Gastroesophageal sphincter (tissue), 4 donors: ENCODE results near the gene WAPL. TPM values are rescaled to one million over a fixed set of nuclear protein-coding genes. Genes with fewer than 3 reads are reported as not detected.

Experiments
- ATAC-seq: fragments of 150-250 bp; one replicate; pipeline ENCODE4 v1.9.1; 2016; ENCODE audit warnings: mild to moderate bottlenecking, moderate library complexity
- H3K27ac ChIP-seq, 4 donors: fragments of 200-600 bp; sonication (generic) in 3 of 4; 1 replicate in 3 of 4; 2 replicates in 1 of 4; pipeline ENCODE4 v1.5.1; 2016 to 2019
- H3K27me3 ChIP-seq: fragments of 200-600 bp; sonication (generic); one replicate; pipeline ENCODE4 v1.5.1; 2019
- H3K36me3 ChIP-seq, 2 donors: fragments of 200-600 bp; sonication (generic); one replicate each; pipeline ENCODE4 v1.5.1; 2019; ENCODE audit warnings: control low read depth in 1 of 2
- H3K4me1 ChIP-seq, 3 donors: fragments of 200-600 bp; sonication (generic); 1 replicate in 2 of 3; 2 replicates in 1 of 3; pipeline ENCODE4 v1.5.1; 2016 to 2019; ENCODE audit warnings: control low read depth in 2 of 3
- H3K4me3 ChIP-seq, 2 donors: fragments of 200-600 bp; sonication (generic); one replicate each; pipeline ENCODE4 v1.5.1; 2019; ENCODE audit warnings: mild to moderate bottlenecking in 1 of 2, moderate library complexity in 1 of 2
- H3K9me3 ChIP-seq, 3 donors: fragments of 200-600 bp; sonication (generic); one replicate each; pipeline ENCODE4 v1.5.1; 2017 to 2019; ENCODE audit warnings: control low read depth in 2 of 3
- CTCF ChIP-seq, 4 experiments: fragments of 200-600 bp in 2 of 4; fragments of 450-650 bp in 2 of 4; sonication (generic) in 1 of 4; IDR thresholded peaks; one replicate each; pipeline ENCODE4 v1.5.1; 2017 to 2019; ENCODE audit warnings: antibody characterized with exemption in 4 of 4, mild to moderate bottlenecking in 2 of 4, moderate library complexity in 2 of 4
- EP300 ChIP-seq: sonication (generic); formaldehyde crosslinking; IDR thresholded peaks from one replicate; pipeline ENCODE4 v1.6.1; 2017; ENCODE audit warnings: antibody characterized with exemption, mild to moderate bottlenecking
- POLR2A ChIP-seq, 2 donors: fragments of 450-650 bp; IDR thresholded peaks; one replicate each; pipeline ENCODE4 v1.6.1; 2017; ENCODE audit warnings: antibody characterized with exemption in 2 of 2, mild to moderate bottlenecking in 2 of 2, moderate library complexity in 1 of 2
- POLR2AphosphoS5 ChIP-seq: sonication (generic); formaldehyde crosslinking; IDR thresholded peaks from one replicate; pipeline ENCODE4 v1.6.1; 2017; ENCODE audit warnings: antibody characterized with exemption
- WGBS, 2 donors: methylation state at CpG; one replicate each; pipeline ENCODE4 v1.1.5; 2018; ENCODE audit warnings: low coverage in 1 of 2; 5-methylcytosine and 5-hydroxymethylcytosine counted together
- total RNA-seq, 4 donors: library from RNA; depleted of rRNA; stranded (reverse); fragments of >200 nt; gene quantifications; one replicate each; pipeline ENCODE4 v1.1.0, GENCODE V29; 2016

Gene WAPL
- total RNA-seq, 4 donors from 2014 or later = 35.6 to 55.1 (median 40.6) TPM

- Histone ChIP-seq H3K27me3 (peaks cover 11% of the 10 kb centered on the region), H3K36me3 (no peaks in the 10 kb centered on the region), H3K4me3 (no peak overlapping the region), H3K9me3 (no peaks in the 10 kb centered on the region), H3K27ac (no peak overlapping the region), H3K4me1 (peaks cover 0 to 29% (median 18%) of the 10 kb centered on the region in 3 donors)
- 88 to 94% methylated on average over 3 to 4 of the region's 7 CpGs for WGBS, 2 donors
- ATAC-seq = no peak
- TF ChIP-seq POLR2A (IDR thresholded peaks at IDR 0.05) (no peak), CTCF (IDR thresholded peaks at IDR 0.05) (no peak), POLR2AphosphoS5 (no peak), EP300 (no peak)
Observed at GRCh38 chr10:86397120-86397519, 124.5 kb downstream of the WAPL start.

GRCh38 chr10:86393862-86394455, 127.6 kb downstream of the WAPL start:
- no peak overlapping the region for H3K4me3 ChIP-seq
- H3K36me3 ChIP-seq = no peaks in the 10 kb centered on the region
- no peak overlapping the region for H3K27ac ChIP-seq
- H3K9me3 ChIP-seq = no peaks in the 10 kb centered on the region
- H3K27me3 ChIP-seq = peaks cover 41% of the 10 kb centered on the region
- TF ChIP-seq EP300 = no peak
- no peak for TF ChIP-seq POLR2A (IDR thresholded peaks at IDR 0.05)
- TF ChIP-seq POLR2AphosphoS5 = no peak
- TF ChIP-seq CTCF (IDR thresholded peaks at IDR 0.05) = no peak
- 54 to 59% methylated on average over 8 to 10 of the region's 10 CpGs for WGBS, 2 donors
- no peak for ATAC-seq
- peaks cover 0 to 9% (median 6%) of the 10 kb centered on the region in 3 donors for H3K4me1 ChIP-seq

GRCh38 chr10:86393362-86393761, 128.2 kb downstream of the WAPL start:
- peaks cover 0 to 10% (median 6%) of the 10 kb centered on the region in 3 donors for H3K4me1 ChIP-seq
- H3K4me3 ChIP-seq = no peak overlapping the region
- H3K36me3 ChIP-seq = no peaks in the 10 kb centered on the region
- H3K27me3 ChIP-seq = peaks cover 44% of the 10 kb centered on the region
- ATAC-seq = no peak
- WGBS, 2 donors = 69% methylated on average over 5 of the region's 9 CpGs
- no peaks in the 10 kb centered on the region for H3K9me3 ChIP-seq
- TF ChIP-seq POLR2AphosphoS5 (no peak), EP300 (no peak), POLR2A (IDR thresholded peaks at IDR 0.05) (no peak), CTCF (IDR thresholded peaks at IDR 0.05) (no peak)
- no peak overlapping the region for H3K27ac ChIP-seq

GRCh38 chr10:86392723-86393094, 128.9 kb downstream of the WAPL start:
- no peaks in the 10 kb centered on the region for H3K9me3 ChIP-seq
- H3K27me3 ChIP-seq = peaks cover 51% of the 10 kb centered on the region
- no peak overlapping the region for H3K4me3 ChIP-seq
- TF ChIP-seq POLR2AphosphoS5 (no peak), CTCF (IDR thresholded peaks at IDR 0.05) (no peak)
- ATAC-seq = no peak
- no peaks in the 10 kb centered on the region for H3K36me3 ChIP-seq
- peaks cover 0 to 10% (median 6%) of the 10 kb centered on the region in 3 donors for H3K4me1 ChIP-seq
- WGBS, 2 donors = 65 to 70% methylated on average over 3 to 6 of the region's 7 CpGs
- H3K27ac ChIP-seq = no peak overlapping the region

GRCh38 chr10:86391986-86392722, 129.4 kb downstream of the WAPL start:
- peak; percentile 31 for ATAC-seq
- Histone ChIP-seq H3K4me1 (peaks cover 0 to 10% (median 6%) of the 10 kb centered on the region in 3 donors), H3K9me3 (no peaks in the 10 kb centered on the region), H3K4me3 (no peak overlapping the region), H3K36me3 (no peaks in the 10 kb centered on the region), H3K27me3 (peaks cover 56% of the 10 kb centered on the region), H3K27ac (no peak overlapping the region)
- no peak for TF ChIP-seq POLR2AphosphoS5
- TF ChIP-seq POLR2A (IDR thresholded peaks at IDR 0.05) = no peak
- TF ChIP-seq EP300 = no peak
- no peak for TF ChIP-seq CTCF (IDR thresholded peaks at IDR 0.05)
- WGBS, 2 donors = 67 to 69% methylated on average over 4 to 8 of the region's 12 CpGs
